Panc1 (cell line): Measurements from ENCODE around the gene MYMK.

Experiments used
- POLR2AphosphoS5 ChIP-seq: IDR thresholded peaks from 2 replicates; pipeline ENCODE4 v1.6.1; 2012; ENCODE audit warnings: mild to moderate bottlenecking, low read depth, low read length, moderate library complexity
- TCF7L2 ChIP-seq: IDR thresholded peaks from 2 replicates; pipeline ENCODE4 v1.6.1; 2011; ENCODE audit warnings: mild to moderate bottlenecking, low read depth, low read length, inconsistent platforms
- TF ChIP-seq, protein P1 (sequence below): fragments of 450-650 bp; IDR thresholded peaks from 2 replicates; pipeline ENCODE4 v1.5.1; 2017; ENCODE audit warnings: mild to moderate bottlenecking

- TF ChIP-seq, protein P1, sequence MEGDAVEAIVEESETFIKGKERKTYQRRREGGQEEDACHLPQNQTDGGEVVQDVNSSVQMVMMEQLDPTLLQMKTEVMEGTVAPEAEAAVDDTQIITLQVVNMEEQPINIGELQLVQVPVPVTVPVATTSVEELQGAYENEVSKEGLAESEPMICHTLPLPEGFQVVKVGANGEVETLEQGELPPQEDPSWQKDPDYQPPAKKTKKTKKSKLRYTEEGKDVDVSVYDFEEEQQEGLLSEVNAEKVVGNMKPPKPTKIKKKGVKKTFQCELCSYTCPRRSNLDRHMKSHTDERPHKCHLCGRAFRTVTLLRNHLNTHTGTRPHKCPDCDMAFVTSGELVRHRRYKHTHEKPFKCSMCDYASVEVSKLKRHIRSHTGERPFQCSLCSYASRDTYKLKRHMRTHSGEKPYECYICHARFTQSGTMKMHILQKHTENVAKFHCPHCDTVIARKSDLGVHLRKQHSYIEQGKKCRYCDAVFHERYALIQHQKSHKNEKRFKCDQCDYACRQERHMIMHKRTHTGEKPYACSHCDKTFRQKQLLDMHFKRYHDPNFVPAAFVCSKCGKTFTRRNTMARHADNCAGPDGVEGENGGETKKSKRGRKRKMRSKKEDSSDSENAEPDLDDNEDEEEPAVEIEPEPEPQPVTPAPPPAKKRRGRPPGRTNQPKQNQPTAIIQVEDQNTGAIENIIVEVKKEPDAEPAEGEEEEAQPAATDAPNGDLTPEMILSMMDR, result no peak
- TF ChIP-seq POLR2AphosphoS5 (no peak), TCF7L2 (no peak)
These were observed 34.5 kb downstream of the MYMK start for GRCh38 chr9:133490201-133490681.
